Lower leg skin (tissue), 4 donors: Measurements from ENCODE around the gene DDX27. TPM values are rescaled to one million over a fixed set of nuclear protein-coding genes. Genes with fewer than 3 reads are reported as not detected.
"Not testable (repeated sequence)": the region's sequence is repeated elsewhere in the genome, so short reads cannot be mapped to it uniquely, and the experiment has no call there.

Source experiments
- DNase-seq, 2 donors: peaks; one replicate each; pipeline ENCODE4 v3.0.0-alpha.2; 2019; ENCODE audit warnings: low spot score in 2 of 2
- H3K4me3 ChIP-seq: fragments of 200-600 bp; sonication (generic); 2 replicates; pipeline ENCODE4 v1.5.1; 2017; ENCODE audit warnings: mild to moderate bottlenecking, low read depth; ENCODE audit not compliant: poor library complexity, severe bottlenecking
- CTCF ChIP-seq, 3 donors: fragments of 450-650 bp; IDR thresholded peaks; one replicate each; pipeline ENCODE4 v1.5.1; 2016; ENCODE audit warnings: antibody characterized with exemption in 3 of 3, mild to moderate bottlenecking in 3 of 3, moderate library complexity in 2 of 3
- POLR2A ChIP-seq, 2 donors: fragments of 450-650 bp; IDR thresholded peaks; one replicate each; pipeline ENCODE4 v1.6.1; 2016 to 2017; ENCODE audit warnings: antibody characterized with exemption in 2 of 2, mild to moderate bottlenecking in 1 of 2, moderate library complexity in 1 of 2
- WGBS, 2 donors: methylation state at CpG; one replicate each; pipeline ENCODE4 v1.1.5; 2018; 5-methylcytosine and 5-hydroxymethylcytosine counted together
- intact Hi-C: fragments of 100-400 bp; cut with DNase I; formaldehyde crosslinking; loops from one replicate; pipeline ENCODE4 v1.15.0; 2023; ENCODE audit warnings: low total_unique reads
- total RNA-seq, 4 donors: library from RNA; depleted of rRNA; stranded (reverse); fragments of >200 nt; gene quantifications; one replicate each; pipeline ENCODE4 v1.1.0, GENCODE V29; 2016

Gene DDX27
- total RNA-seq, 4 donors from 2014 or later, result 33.9 to 38.0 (median 36.7) TPM

GRCh38 chr20:49185071-49185761 lies 34.0 kb upstream of the DDX27 start:
- no peak overlapping the region for H3K4me3 ChIP-seq
- no peak for DNase-seq
- TF ChIP-seq CTCF (IDR thresholded peaks at IDR 0.05) (no peak), POLR2A (IDR thresholded peaks at IDR 0.05) (no peak)
- intact Hi-C loops, result no loop called here
- WGBS, 2 donors, result 75 to 78% methylated on average over 6 of the region's 6 CpGs

- WGBS, 2 donors, result 1% methylated on average over 19 of the region's 19 CpGs
- DNase-seq, result peak; percentile 51 to 91
- TF ChIP-seq CTCF (IDR thresholded peaks at IDR 0.05), result no peak
- TF ChIP-seq POLR2A (IDR thresholded peaks at IDR 0.05), result no peak
- H3K4me3 ChIP-seq, result peak overlapping the region; percentile 82
- intact Hi-C loops, result no loop called here
These were observed 32.5 kb upstream of the DDX27 start for GRCh38 chr20:49186535-49187329.

GRCh38 chr20:49187330-49187850 lies 31.8 kb upstream of the DDX27 start:
- intact Hi-C loops, result no loop called here
- DNase-seq, result no peak
- 1% methylated on average over 28 to 29 of the region's 29 CpGs for WGBS, 2 donors
- peak overlapping the region; percentile 82 for H3K4me3 ChIP-seq
- no peak for TF ChIP-seq CTCF (IDR thresholded peaks at IDR 0.05)
- TF ChIP-seq POLR2A (IDR thresholded peaks at IDR 0.05), result no peak

- WGBS, 2 donors, result 0 to 1% methylated on average over 59 to 76 of the region's 89 CpGs
- TF ChIP-seq POLR2A (IDR thresholded peaks at IDR 0.05), result no peak
- TF ChIP-seq CTCF (IDR thresholded peaks at IDR 0.05), result no peak
- intact Hi-C loops, result no loop called here
- peak within 1 kb of the TSS; percentile 82 for H3K4me3 ChIP-seq
- peak; percentile 92 to 99 for DNase-seq
These were observed 31.2 kb upstream of the DDX27 start, which contains the start of gene STAU1 for GRCh38 chr20:49187851-49188641. Gene STAU1 (minus strand): TSS chr20:49188334. CDS start chr20:49166201, 22,133 bp downstream.

- intact Hi-C loops, H3K4me3 ChIP-seq: not testable (repeated sequence)
- peak in 1 of 2 donors; percentile 17 for DNase-seq
- WGBS, 2 donors, result 80 to 84% methylated on average over 11 of the region's 11 CpGs
These were observed 26.2 kb upstream of the DDX27 start for GRCh38 chr20:49192944-49193518.
